HG03571 (cell line): ENCODE measurements around the gene UBE2G1.

Source experiments
- ATAC-seq: cut with Tn5 transposase; IDR thresholded peaks from one replicate; pipeline ENCODE4 v1.9.1; 2021; ENCODE audit not compliant: unreplicated experiment

Gene UBE2G1

GRCh38 chr17:4250887-4251286, 115.6 kb downstream of the UBE2G1 start:
- ATAC-seq: no peak

- ATAC-seq: no peak
Measured at GRCh38 chr17:4249452-4250029, 116.9 kb downstream of the UBE2G1 start.

- no peak for ATAC-seq
Measured at GRCh38 chr17:4248504-4249277, 117.8 kb downstream of the UBE2G1 start.

GRCh38 chr17:4247971-4248388, 118.5 kb downstream of the UBE2G1 start:
- ATAC-seq: no peak

- no peak for ATAC-seq
Measured at GRCh38 chr17:4247361-4247970, 119.0 kb downstream of the UBE2G1 start.

- no peak for ATAC-seq
Measured at GRCh38 chr17:4246674-4247073, 119.8 kb downstream of the UBE2G1 start.

GRCh38 chr17:4241535-4241934, 124.9 kb downstream of the UBE2G1 start:
- ATAC-seq: no peak

- ATAC-seq: no peak
Measured at GRCh38 chr17:4236456-4236855, 130.0 kb downstream of the UBE2G1 start.

GRCh38 chr17:4235372-4236279, 130.8 kb downstream of the UBE2G1 start:
- no peak for ATAC-seq

- no peak for ATAC-seq
Measured at GRCh38 chr17:4234401-4234800, 132.1 kb downstream of the UBE2G1 start.

- no peak for ATAC-seq
Measured at GRCh38 chr17:4233668-4234258, 132.7 kb downstream of the UBE2G1 start.

GRCh38 chr17:4232168-4232813, 134.2 kb downstream of the UBE2G1 start:
- no peak for ATAC-seq

- ATAC-seq: no peak
Measured at GRCh38 chr17:4229627-4230541, 136.6 kb downstream of the UBE2G1 start.

- no peak for ATAC-seq
Measured at GRCh38 chr17:4221899-4222659, 144.4 kb downstream of the UBE2G1 start.

GRCh38 chr17:4221163-4221562, 145.3 kb downstream of the UBE2G1 start:
- no peak for ATAC-seq

- no peak for ATAC-seq
Measured at GRCh38 chr17:4220655-4221054, 145.8 kb downstream of the UBE2G1 start.
